Fibroblast of pulmonary artery (primary cell): Measurements from ENCODE around the gene GABRD.
A peak's percentile ranks its signal among the peaks of the same experiment; 100 is the strongest.

Experiments used
- DNase-seq: peaks from one replicate; pipeline ENCODE4 v3.0.0-alpha.2; 2010; ENCODE audit warnings: low read depth
- H3K4me3 ChIP-seq: replicated peaks from 2 replicates; pipeline ENCODE4 v1.5.1; 2011; ENCODE audit warnings: low read depth, mild to moderate bottlenecking, control low read depth, low read length, moderate library complexity
- CTCF ChIP-seq: IDR thresholded peaks from 2 replicates; pipeline ENCODE4 v1.5.1; 2011; ENCODE audit warnings: mild to moderate bottlenecking, control low read depth, low read length, inconsistent platforms; ENCODE audit errors: missing control alignments

GABRD gene

GRCh38 chr1:1996207-1996651 is 22.9 kb upstream of the GABRD start:
- H3K4me3 ChIP-seq, result no peak overlapping the region
- peak; percentile 60 for DNase-seq
- no peak for TF ChIP-seq CTCF

DNA sequence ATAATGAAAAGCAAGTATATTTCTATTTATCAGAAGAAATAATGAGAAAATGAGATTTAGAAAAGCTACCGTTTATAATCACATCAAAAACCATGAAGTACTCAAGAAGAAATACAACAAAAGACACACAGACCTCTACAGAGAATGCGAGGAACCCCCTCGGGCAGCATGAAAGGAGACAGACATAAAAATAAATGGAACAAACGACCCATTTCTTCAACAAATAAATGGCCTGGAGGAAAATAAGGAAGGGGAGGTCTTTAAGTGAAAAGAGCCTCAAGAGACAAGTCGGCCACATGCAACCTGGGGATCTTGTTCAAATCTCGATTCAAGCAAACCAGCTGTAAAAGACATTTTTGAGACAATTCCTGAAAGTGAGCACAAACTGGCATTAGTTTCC is 21.6 kb upstream of the GABRD start:
- DNase-seq, result no peak
- no peak overlapping the region for H3K4me3 ChIP-seq
- TF ChIP-seq CTCF, result no peak

DNA sequence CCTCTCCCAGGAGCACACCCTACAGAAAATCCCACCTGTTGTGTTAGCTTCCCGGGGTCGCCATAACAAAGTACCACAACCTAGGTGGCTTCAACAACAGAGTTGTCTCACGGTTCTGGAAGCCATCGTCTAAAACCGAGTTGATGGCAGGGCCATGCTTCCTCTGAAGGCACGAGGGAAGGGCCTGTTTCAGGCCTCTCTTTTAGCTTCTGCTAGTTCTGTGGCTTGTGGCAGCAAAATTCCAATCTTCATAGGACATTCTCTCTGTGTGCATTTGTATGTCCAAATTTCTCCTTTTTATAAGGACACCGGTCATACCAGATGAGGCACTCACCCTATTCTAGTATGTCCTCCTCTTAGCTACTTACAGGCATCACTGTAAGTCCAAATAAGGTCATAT is 18.7 kb upstream of the GABRD start:
- no peak for TF ChIP-seq CTCF
- H3K4me3 ChIP-seq, result no peak overlapping the region

DNA sequence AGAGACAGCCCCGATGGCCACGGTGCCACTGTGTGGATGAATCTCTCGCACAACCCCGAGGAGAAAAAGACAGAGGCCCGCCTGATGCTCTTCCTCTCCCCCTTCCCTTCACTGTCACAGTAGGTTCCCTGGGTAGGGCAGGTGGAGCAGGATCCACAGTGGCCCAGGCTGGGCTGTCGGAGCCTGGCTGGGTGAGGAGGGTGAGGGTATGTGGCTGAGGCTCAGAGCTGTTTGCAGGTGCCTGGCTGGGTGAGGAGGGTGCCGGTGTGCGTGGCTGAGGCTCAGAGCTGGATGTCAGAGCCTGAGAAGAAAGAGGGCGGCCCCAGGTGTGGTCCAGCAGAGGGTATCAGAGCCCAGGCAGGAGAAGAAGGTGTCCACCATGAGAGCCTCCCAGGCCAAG is 18.3 kb upstream of the GABRD start:
- DNase-seq, result no peak
- no peak for TF ChIP-seq CTCF
- no peak overlapping the region for H3K4me3 ChIP-seq

More for the DNA sequence above, 18.7 kb upstream of the GABRD start:
- no peak for DNase-seq

- H3K4me3 ChIP-seq, result no peak overlapping the region
- no peak for TF ChIP-seq CTCF
- DNase-seq, result no peak
Measured at GRCh38 chr1:2001773-2002411, 17.3 kb upstream of the GABRD start.

DNA sequence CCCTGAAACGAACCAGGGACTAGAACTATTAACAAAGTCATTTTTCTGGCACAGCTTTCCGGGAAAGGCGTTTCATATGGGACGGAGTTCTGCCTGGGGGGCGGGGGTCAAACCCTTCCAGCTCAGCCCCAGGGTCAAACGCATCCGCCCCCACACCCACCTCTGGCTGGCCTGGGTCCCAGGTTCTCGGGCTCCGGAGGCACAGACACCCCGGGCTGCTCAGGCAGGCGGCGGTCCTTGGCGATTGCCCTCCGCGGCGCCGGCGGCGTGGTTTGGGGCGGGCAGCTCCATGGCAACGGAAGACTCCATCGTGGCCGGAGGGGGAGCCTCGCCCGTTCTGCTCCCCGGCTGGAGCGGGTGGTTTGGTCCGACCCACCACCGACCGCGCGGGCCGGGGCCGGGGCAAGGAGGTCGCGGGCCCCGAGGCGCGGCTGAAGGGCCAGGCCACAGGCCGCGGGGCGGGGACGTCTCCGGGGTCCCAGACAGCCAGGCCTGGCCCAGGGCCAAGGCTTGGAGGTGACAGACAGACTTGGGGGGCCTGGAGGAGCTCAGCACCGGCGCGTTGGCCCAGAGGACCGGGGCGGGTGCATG is 15.5 kb upstream of the GABRD start, which contains the start of gene CFAP74:
CFAP74 (minus strand) TSS at position 246 of the 591 bp plus-strand sequence. CDS start 12,830 bp downstream, outside the sequence.
- peak within 1 kb of the TSS; percentile 24 for H3K4me3 ChIP-seq
- DNase-seq, result peak; percentile 55
- TF ChIP-seq CTCF, result no peak

GRCh38 chr1:2004856-2005255 is 14.3 kb upstream of the GABRD start:
- H3K4me3 ChIP-seq, result no peak overlapping the region
- TF ChIP-seq CTCF, result no peak
- DNase-seq, result no peak
